Suppressor macrophage (primary cell): ENCODE measurements around the gene TFCP2L1.

ENCODE experiments used
- DNase-seq, 4 experiments: peaks; one replicate each; pipeline ENCODE4 v3.0.0-alpha.2; 2020 to 2022

TFCP2L1 gene

DNA sequence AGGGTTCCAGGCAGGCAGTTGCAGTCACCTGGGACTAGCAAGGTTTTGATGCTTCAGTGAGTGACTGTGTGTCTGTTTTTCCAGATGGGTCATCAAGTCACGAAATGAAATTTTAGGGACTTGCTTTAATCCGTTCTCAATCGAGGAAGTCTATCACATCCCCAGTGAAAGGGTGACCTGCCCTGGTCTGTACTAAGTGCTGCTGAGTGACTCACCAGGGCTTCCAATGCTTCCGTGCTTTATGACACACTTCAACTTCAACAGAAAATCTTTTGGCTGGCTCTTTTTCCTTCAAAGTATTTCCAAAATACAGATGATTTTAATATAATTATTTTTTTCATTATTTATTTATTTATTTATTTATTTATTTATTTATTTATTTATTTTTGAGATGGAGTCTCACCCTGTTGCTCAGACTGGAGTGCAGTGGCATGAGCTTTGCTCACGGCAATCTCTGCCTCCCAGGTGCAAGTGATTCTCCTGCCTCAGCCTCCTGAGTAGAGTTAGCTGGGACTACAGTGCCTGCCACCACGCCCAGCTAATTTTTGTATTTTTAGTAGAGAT lies 18.4 kb downstream of the TFCP2L1 start:
- no peak for DNase-seq

DNA sequence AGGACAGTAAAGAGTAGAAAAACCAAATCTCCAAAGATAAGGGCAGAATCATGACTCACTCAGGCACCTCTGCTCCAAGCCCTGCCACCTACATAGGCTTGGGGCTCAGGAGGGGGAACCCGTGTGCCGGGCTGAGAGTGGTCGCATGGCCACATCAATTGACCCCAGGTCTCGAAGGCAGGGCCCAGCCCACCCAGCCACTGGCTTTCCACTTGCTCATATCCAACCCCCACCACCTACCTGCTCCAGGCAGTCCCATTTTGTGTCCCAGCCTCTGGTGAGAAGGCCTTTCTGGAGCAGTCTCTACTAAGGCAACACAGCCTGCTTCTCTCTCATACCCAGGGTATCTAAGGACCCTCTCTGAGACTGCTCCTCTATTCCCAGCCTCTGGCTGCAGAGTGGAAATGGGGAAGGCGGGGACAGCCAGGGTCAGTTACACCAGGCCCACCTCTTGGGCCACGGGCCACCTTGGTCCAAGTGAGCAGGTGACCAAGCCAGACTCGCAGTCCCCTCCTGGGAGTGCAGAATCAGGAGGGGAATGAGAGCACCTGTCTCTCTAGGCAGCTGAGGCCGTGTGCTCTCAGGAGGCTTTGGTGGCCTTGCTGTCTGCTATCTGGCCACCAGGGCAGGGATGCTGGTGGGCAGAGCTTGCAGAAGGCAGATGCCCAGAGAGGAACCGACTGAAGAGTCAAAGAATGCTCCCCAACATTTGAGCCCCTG lies 20.8 kb downstream of the TFCP2L1 start:
- no peak for DNase-seq

DNA sequence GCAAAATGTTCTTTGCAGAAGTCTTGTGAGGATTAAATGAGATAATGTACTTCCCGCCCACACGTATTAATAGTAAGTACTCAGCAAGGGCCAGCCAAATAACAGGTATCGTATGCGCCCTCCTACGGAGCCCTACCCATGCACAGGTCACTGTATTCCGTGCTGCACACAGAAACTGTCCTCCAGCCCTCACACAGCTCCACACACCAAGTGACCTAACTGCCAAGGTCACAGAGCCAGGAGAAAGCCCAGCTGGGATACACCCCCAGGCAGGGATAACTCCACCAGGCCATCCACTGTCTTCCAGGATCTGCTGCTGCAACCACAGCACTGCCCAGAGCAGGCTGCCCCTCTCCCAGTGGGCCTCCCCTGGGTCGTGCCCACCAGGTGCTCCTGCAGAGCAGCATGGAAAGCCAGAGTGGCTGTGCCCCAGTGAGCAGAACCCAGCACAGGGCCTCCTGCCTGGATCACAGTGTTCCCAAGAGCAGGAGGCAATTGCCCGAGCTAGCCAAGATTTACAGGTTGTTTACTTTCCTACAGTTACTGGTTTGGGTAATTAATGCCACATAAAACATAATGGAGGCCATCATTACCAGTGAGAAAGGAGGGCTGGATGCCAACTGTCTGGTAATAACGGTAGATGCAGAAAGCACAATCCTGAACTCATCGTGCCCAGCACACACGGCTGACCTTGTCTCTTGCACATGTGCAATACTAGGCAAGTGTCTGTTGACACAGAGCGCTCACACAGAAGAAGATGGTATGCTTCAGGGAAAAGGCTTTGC lies 24.4 kb downstream of the TFCP2L1 start:
- no peak for DNase-seq

DNA sequence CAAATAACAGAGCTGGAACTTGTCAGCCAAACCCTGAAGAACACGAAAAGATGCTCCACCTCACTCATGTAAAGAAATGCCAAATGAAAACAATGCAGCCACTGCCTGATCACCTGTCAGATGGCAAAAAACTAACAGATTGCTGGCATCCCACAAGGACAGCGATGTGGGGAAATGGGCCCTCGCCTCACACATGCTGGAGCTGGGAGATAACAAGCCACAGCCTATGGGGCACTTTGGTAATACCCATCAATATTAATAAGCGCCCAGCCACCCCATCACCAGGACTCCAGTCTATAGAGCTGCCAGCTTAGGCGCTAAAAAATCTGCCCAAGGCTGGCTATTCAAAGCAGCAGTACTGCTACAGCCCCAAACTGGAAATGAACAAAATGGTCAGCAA lies 27.0 kb downstream of the TFCP2L1 start:
- DNase-seq = no peak

DNA sequence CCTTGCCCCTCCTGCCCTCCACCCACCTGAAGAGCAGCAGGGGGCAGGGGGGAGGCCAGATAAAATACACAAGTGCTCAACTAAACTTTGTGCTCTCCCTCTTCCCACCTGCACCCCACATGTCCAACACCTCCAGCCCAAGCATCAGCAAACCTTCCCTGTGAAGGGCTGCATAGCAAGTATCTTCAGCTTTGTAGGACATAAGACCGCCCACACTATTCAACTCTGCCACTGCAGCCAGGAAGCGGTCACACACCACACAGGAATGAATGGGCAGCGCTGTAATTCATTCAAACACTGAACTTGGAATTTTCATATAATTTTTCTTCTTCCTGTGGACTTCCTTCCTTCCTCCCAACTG lies 27.5 kb downstream of the TFCP2L1 start:
- peak in 3 of 4 experiments; percentile 31 to 47 (median 46) for DNase-seq

DNA sequence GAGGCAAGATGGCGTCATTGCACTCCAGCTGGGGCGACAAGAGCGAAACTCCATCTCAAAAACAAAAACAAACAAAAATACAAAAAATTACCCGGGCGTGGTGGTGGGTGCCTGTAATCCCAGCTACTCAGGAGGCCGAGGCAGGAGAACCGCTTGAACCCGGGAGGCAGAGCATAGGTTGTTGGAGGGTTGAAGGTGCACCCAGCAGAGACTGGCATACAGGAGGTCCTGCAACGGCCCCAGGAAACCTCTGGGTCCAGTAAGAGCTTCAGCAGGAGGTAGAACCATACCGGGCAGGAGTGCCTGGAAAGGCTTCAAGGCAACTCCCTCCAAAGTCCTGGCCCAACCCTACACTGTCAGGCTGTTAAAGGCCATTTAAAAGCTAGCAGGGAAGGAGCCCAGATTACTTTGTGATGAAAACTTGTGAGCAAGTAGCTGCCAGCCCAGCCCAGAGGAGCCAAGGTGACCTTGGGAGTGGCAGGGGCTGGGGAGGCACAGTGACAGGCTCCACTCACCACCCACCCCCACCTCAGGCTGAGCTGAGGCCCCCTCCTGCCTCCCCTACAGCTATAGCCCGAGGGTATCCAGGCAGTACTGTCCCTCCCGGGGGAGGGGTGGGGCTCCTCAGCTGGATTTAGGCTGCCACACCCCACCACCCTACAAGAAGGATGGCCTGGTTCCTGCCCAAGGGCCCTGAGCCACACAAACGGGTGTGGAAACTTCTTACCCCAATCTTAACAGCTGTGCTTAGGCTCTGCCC lies 28.1 kb downstream of the TFCP2L1 start:
- DNase-seq = no peak

DNA sequence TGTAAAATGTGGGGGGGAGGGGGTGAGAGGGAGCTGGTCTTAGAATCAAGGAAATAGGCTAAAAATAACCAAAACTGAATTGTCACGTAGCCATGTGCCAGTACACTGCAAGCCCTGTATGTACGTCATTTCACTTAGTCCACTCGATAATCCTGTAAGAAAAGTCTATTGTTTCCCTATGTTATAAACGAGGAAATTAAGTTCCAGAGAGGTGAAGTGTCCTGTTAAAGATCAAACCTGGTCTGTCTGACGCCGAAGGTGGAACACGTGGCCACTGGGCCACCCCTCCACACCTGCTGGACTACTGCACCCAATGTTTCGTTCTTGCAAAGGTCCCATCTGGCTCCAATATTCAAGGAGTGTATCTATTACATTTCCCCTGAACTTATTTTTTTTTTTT lies 29.6 kb downstream of the TFCP2L1 start:
- DNase-seq = no peak

DNA sequence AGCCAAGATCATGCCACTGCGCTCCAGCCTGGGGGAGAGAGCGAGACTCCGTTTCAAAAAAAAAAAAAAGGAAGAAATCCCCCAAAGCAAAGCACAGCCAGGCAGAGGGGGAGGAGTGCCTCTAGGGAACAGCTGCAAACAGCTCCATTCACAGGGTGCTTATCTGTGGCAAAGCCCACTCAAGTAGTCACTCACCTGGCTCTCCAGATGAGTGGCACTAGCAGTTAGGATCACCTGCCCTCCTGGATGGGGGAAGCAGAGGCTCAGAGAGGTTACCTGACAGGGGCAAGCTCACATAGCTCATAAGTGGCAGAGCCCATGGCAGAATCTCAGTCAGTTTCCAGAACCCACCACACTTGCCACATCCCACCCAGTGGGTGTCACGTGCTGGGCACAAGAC lies 30.3 kb downstream of the TFCP2L1 start:
- DNase-seq = no peak

DNA sequence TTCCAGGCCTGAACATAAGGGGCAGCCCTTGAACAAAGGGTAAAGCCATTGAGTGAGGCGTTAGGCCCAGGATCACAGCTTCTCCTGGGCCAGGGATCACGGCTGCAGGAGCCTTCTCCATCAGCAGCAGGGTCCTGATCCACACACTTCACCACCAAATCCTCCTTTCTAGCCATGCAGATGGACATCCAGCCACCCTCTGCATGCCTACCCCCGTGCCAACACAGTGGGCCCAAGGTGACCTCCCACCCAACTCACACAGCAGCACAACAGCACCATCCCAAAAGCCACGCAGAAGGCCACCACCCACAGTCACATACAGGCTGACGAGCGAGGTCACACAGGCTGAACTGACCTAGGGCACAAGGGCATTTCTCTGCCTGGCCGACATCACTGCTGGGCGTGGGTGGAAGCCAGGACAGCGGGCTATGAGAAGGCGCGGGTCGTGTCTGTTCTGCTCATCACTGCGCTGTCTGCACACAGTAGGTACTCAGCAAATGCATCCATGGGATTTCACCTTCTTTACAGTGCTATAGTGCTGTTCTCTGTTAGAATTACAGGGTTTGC lies 31.2 kb downstream of the TFCP2L1 start:
- no peak for DNase-seq

DNA sequence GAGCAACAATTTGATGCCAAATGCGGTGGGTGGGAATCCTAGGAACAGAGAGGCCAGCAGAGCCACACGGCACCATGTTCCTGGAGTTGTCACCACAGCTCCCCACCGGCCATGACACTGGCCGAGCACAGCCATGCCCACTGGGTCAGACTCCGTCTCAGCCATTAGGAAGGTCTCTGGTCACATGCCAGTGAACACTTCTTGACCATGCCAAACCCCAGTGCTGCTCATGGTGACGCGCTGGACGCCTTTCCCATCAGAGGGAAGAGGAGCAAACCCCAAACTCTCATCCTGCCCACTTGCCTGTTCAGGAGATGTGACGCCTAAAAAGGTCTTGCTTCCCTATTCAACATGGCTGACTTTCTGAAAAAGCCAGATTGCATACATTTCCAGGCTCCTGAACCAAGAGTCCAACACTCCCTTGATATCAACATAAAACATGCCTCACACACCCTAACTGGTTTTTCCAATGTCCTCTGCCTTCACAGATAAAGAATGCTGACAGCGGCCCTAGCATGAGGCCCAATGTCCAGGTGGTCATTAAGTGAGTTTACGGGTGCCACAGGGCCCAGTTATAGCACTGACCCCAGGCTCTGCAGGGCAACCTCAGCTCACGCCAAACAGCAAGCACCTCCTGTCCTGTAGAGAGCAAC lies 31.9 kb downstream of the TFCP2L1 start:
- DNase-seq = no peak

DNA sequence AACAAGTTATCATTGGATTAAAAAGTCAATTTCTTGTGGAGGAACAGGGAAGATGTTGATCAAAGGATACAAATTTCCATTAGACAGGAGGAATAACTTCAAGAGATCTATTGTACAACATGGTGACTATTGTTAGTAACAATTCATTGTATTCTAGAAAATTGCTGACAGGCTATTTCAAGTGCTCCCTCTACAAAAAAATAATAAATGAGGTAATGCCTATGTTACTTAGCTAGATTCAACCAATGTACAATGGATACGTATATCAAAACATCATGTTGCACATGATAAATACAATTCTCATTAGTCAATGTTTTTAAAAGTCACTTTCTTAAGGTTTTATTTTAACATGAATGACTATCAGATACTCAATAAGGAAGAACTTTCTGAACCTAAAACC lies 33.5 kb downstream of the TFCP2L1 start:
- DNase-seq = no peak

DNA sequence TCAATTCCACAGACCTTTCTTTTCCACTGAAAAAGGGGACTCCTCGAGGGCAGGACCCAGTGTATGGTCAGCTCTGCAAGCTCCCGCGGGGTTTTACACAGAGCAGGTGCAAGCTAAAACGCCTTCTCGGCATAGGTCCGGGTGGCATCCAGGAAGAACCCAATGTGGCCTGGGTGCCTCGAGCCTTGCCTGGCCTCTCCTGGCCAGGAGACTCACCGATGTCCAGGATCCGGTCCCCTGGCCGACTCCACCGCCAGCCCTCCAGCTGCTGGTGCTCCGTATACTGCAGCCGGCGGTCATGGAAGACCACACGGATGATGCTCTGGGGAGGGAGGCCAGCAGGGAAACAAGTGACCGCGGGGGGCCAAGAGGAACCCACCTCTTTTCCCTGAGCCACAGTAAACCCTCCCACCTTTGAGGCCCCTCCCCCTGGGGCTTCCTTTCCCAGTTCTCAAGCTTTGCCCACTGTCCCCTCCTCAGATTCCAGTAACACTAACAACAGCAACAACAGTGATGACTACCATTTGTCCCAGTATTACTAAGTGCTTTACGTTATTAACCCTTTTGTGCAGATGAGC lies 36.1 kb downstream of the TFCP2L1 start:
- no peak for DNase-seq

DNA sequence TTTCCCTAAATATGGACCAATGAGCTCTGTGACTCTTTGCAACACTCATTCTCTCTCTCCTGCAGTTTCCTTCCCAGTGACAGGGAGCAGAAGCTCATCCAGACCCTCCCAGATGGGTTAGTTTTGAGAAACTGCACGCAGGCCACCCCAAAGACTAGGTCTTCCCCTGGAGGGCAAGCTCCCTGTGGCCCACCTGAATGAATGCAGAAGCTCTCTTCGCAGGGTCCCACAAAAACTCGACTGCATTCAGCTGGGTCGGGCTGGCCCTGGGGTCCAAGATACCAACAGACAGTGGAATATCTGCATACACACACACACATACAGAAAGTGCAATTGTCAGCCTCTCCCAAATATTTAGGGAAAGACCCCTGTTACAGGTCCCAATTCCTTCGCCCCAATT lies 37.0 kb downstream of the TFCP2L1 start:
- no peak for DNase-seq

DNA sequence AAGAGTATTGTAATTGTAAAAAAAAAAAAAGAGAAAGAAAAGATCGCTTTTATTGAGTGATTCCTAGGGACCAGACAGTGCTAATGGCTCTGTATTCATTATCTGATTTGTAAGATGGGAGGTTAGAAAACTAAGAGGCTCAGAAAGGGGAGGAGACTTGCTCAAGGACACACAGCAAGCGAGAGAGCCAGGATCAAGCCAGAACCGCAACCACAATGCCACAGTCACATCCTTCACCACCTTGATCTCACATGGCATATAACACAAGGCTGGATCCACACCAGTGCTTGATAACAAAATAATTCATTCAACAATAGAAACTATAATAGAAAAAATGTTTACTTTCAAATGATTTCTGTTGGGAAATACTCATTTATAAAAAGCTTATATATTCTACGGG lies 37.5 kb downstream of the TFCP2L1 start:
- no peak for DNase-seq

DNA sequence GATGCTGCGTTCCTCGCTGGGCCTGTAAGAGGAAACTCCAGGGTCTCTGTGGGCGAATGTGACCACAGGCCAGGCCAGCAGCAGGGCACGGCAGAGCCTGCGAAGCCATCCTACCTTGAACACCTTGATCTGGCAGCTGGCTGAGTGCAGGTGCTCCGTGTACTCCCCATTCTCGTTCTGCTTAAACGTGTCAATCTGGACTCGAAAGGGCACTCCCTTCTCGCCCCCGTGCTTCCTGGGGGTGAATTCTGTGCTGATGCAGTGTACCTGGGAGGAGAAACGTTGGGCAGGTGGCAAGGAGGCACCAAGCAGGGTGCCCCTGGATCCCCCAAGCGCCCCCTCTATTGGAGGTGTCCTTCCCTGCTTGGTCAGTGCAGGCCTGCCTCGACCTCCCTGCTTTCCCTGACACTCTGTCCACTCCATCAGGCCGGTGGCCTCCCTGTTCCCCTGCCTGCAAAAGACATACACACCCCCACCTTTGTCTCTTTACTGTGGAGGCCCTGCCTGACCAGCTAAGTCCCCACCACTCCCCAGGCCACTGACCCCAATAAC lies 38.2 kb downstream of the TFCP2L1 start:
- no peak for DNase-seq

DNA sequence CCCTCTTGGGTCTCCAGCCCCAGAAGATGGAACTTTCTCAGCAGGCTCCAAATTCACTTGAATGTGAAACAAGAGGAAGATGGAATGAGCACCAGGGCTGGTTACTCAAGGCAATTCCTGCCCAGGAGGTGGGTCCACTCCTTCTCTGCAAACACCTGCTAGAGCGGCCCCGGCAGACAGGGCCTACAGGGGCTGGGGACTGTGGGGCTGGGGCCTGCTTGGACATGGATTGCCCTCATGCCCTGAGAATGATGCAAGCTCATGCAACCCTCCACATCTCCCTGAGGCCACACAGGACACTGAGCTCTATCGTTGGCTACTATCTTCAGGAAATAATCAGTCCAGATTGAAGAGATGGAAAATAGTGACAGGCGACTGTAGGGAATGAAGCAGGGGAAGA lies 39.1 kb downstream of the TFCP2L1 start:
- DNase-seq = no peak

DNA sequence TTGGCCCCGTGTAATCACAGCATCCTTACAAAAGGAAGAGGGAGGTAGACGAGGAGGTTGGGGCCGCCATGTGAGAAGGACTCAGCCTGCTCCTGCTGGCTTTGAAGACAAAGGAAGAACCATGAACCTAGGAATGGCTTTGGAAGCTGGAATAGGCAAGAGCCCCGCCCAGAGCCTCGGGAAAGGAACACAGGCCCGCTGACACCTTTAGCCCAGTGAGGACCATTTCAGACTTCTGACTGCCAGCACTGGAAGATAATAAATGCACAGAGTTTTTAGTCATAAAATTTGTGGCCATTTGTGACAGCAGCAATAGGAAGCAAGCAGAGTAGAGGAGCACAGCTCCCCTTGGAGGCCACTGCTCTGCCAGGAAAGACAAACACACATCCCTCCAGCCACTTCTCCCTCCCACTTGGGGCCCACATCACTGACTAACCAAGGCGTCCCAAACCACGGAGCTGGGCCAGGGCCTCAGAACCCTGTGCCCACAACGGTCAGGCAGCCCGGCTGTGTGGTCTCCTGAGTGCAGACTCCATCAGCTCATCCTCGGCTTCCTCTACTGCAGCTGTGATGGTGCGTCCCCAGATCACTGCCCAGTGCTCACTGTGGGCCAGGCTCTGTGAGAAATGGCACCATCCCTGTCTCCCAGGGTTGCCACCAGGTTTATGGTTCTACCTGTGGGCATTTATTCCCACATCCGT lies 39.7 kb downstream of the TFCP2L1 start:
- DNase-seq = no peak

DNA sequence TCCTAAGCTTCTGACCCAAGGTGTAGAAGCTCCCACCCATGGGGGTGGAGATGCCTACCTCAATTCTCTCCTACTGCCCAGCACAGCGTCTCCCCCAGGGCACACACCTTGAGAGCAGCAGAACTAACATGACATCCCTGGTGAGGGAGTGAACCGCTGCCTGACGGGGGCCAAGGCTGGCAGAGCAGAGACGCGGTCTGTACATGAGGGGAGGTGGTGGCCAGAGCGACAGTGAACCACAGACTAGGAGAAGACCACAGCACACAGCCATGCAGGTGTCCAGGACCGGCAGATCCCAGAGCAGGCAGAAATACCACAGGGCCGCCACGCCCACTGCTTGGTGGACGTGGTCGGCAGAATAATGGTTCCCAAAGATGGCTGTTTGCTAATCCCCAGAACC lies 40.4 kb downstream of the TFCP2L1 start:
- DNase-seq = no peak

DNA sequence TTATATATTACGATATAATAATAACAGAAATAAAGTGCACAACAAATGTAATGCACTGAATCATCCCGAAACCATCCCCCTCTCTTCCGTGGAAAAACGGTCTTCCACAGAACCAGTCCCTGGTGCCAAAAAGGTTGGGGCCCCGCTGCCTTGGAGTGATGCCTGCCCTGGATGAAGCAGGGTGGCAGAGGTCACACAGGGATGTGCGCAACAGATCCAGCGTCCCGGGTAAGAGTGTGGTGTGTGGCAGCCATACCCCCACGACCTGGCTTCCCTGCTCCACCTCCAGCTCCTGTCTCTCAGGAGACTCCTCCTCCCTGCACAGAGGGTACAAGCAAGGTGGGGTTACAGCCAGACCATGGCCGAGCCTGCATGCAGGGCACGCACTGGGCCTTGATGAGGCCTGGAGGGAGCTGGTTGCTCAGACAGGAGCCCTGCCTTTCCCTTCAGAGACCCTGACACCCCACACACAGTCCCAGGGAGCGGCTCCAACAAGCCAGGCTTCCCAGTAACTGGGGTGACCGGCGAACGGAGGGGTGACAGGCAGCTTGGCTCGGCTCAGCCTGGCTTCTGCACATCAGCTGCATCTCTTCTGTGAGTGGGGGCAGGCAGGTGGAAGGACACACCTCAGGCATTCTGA lies 41.1 kb downstream of the TFCP2L1 start:
- no peak for DNase-seq

DNA sequence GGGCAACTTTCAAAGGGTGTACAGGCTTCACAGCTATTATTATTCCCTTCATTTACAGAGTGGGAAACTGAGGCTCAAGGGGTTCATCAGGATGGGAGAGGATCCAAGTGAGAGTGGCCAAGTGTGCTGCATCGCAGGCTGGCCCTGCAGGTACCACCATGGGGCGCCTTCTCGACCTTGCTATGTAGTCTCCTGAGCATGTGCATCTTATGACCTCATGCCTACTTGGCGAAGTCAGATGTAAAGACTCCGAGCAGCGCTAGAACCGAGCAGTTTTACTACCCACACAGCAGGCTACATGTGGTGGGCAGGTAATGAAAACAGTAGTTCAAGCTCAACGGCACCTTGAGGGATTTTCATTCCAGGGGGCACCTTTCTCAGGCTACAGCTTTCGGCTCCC lies 42.0 kb downstream of the TFCP2L1 start:
- DNase-seq = no peak
